Measurements from ENCODE around the gene KIRREL2. TPM values are rescaled to one million over a fixed set of nuclear protein-coding genes. Genes with fewer than 3 reads are reported as not detected.
A peak's percentile ranks its signal among the peaks of the same experiment; 100 is the strongest.

The KIRREL2 gene
- total RNA-seq: under 1 TPM; 0.96 to 0.99 TPM
- under 1 TPM; 0.16 to 0.77 (median 0.35) TPM for polyA plus RNA-seq
- 0.49 to 3.9 (median 1.1) reads per million in 6 experiments for total RNA-seq

DNA sequence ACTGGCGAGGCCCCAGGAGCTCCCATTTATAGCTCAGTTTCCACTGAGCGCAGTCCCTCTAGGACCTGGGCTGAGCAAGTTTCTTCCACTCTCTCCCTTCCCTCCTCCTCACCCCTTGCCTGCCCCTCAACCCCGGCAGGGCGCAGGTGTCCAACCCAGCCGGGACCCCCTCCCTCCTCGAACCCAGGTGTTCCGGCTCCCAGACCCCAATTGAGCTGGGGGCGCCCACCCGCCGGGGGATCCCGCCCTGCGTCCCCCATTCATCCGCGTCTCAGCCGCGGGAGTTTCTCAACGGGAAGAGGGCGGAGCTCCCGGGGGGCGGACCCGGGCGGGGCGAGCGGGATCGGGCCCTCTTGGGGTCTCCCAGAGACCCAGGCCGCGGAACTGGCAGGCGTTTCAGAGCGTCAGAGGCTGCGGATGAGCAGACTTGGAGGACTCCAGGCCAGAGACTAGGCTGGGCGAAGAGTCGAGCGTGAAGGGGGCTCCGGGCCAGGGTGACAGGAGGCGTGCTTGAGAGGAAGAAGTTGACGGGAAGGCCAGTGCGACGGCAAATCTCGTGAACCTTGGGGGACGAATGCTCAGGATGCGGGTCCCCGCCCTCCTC is at the start of gene KIRREL2:
Gene KIRREL2, plus strand, starts transcription at position 366 of the 604 bp plus-strand sequence. Its CDS starts 209 bp downstream, at position 575.
- DNase-seq (peak in 4 of 10 donors; percentile 18 to 40 (median 28)), ATAC-seq (peak; percentile 69 to 72)
- H3K4me1 Mint-ChIP-seq: peaks cover 8 to 26% (median 17%) of the 10 kb centered on the region in 4 donors
- peak within 1 kb of the TSS in 1 of 10 donors; percentile 29 for H3K27ac Mint-ChIP-seq
- peaks cover 0 to 3% (median 0%) of the 10 kb centered on the region in 3 donors for H3K36me3 Mint-ChIP-seq
- POLR2A ChIA-PET: interaction anchor here (0.6 kb wide), 1 partner anchor 123 kb away, joined by 5 read pairs; no protein-coding TSS in a partner anchor
- peak within 1 kb of the TSS; percentile 71 to 85 (median 80) for H3K4me3 Mint-ChIP-seq
- peaks cover 20 to 72% (median 52%) of the 10 kb centered on the region in 5 donors for H3K27me3 Mint-ChIP-seq
- peaks cover 0 to 2% (median 0%) of the 10 kb centered on the region in 9 donors for H3K9me3 Mint-ChIP-seq

DNA sequence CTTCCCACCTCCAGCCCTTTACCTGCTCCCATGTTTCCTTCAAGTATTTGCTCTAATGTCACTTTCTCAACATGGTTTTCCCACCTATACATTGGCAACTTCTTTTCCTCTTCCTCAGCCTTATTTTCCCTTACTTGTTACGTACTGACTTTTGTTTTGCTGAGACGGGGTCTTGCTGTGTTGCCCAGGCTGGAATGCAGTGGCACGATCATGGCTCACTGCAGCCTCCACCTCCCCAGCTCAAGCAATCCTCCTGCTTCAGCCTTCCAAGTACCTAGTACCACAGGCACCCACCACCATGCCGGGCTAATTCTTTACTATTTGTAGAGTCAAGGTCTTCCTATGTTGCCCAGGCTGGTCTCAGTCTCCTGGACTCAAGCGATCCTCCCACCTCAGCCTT is 49.1 kb upstream of the KIRREL2 start:
- H3K4me1 Mint-ChIP-seq: peaks cover 4 to 16% (median 9%) of the 10 kb centered on the region in 4 donors
- DNase-seq (no peak), ATAC-seq (no peak)
- H3K27ac Mint-ChIP-seq: no peak overlapping the region
- H3K4me3 Mint-ChIP-seq: no peak overlapping the region
- POLR2A ChIA-PET: no interaction called here
- no peaks in the 10 kb centered on the region for H3K9me3 Mint-ChIP-seq
- peaks cover 2 to 30% (median 13%) of the 10 kb centered on the region in 5 donors for H3K27me3 Mint-ChIP-seq
- H3K36me3 Mint-ChIP-seq: no peaks in the 10 kb centered on the region

DNA sequence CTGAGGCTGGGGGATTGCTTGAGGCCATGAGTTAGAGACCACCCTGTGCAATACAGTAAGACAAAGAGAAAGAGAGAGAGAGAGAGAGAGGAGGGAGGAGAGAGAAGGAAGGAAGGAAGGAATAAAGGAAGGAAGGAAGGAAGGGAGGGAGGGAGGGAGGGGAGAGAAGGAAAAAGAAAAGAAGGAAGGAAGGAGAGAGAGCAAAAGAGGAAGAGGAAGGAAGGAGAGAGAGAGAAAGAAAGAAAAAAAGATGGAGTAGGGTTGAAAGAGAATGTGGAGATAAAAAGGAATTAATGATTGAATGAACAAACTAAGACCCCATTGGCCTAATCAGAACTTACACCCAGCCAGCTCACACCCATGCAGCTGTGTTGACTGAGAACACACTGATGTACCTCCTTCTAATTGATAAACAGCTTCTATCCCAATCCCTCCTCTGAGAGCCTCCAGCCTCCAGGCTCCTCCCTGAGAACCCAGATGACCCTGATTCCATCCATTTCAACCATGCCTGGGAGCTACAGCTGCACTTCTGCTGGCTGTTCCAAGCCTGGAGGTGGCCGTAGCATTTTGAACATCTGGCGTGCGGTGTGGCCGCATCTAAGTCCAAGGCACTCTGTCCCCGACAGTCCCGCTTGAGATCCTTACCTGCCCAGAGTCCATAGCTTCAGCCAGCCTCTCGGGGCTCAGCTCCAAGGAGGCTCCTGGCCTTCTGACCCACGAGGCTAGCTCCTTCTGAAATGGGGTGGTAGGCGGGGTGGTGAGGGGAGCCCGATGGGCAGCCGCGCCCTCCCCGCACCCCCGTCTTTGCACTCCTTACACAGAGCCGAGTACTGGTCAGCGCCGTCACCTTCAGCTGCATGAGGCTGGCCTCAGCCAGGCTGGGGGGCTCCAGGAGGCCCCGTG is 45.1 kb upstream of the KIRREL2 start:
- Mint-ChIP-seq H3K27me3 (peaks cover 4 to 47% (median 20%) of the 10 kb centered on the region in 5 donors), H3K4me1 (peaks cover 0 to 4% (median 0%) of the 10 kb centered on the region in 4 donors), H3K9me3 (no peaks in the 10 kb centered on the region), H3K27ac (no peak overlapping the region), H3K4me3 (no peak overlapping the region), H3K36me3 (no peaks in the 10 kb centered on the region)
- no peak for ATAC-seq
- POLR2A ChIA-PET: interaction anchor here (0.5 kb wide), 2 partner anchors 196 to 230 kb away, joined by 3 read pairs; no protein-coding TSS in a partner anchor
- no peak for DNase-seq

DNA sequence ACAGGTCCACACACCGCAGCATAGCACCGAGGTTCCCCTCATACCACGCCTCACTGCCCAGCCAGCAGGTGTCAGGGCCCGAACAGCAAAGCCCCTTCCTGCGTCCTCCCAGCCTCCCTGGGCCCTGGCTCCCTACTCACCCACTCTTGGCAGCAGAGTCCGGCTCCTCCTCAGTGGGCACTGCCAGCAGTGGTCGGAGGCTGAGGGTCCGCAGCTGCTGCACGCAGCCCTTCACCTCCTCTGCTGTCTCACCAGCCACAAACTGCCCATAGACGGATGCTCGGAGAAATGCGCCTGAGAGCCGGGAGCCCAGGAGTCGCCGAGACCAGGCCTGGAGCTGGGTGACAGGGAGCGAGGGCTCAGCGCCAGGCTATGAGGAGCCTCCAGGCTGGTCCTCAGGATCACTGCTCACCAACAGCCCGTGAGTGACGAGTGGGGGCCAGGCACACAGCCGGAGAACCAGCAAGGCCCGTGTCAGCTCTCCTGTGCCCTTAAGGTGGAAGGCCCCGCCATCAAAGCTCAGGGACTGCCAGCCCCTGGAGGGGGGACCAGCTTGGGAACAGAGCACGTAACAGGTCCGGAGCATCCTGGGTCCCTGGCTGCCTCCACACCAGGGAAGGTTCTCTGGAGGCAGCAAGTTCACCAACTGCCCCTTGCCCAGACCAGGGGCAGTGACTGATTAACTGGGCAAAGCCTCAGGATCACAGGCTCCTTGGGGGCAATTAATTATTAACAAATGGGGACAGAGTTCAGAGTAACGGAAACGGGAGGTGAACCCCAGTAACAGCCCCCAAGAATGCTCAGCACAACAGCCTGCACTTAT is 44.3 kb upstream of the KIRREL2 start, which contains the start of gene PRODH2:
Gene PRODH2, minus strand, starts transcription at position 626 of the 823 bp plus-strand sequence. Its CDS starts 40 bp downstream, at position 586.
- no peak for DNase-seq

DNA sequence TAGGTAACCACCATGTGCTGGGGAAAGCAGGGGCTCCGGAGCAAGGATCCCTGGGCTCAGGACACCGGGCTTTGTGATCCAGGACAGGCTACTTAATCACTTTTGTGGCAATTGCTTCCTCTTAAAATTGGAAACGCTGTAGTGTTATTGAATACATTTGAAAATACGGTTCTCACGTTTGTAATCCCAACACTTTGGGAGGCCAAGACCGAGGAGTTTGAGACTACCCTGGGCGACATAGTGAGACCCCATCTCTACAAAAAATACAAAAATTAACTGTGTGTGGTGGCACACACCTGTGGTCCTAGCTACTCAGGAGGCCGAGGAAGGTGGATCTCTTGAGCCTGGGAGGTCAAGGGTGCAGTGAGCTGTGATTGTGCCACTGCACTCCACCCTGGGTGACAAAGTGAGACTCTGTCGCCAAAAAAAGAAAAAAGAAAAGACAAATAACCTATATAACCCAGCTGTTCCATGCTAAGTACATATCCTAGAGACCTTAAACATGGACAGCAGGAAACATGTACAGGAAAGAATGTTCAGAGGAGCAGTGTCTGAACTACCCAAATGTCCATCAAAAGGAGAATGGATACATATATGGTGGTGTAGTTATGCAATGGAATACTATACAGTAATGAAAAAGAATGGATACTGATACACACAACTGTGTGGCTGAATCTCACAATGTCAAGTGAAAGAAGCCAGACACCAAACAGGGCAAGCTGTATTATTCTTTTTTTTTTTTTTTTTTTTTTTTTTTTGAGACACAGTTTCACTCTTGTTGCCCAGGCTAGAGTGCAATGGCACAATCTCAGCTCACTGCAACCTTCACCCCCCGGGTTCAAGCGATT is 43.4 kb upstream of the KIRREL2 start:
- POLR2A ChIA-PET: no interaction called here
- Mint-ChIP-seq H3K4me1 (peaks cover 0 to 4% (median 0%) of the 10 kb centered on the region in 4 donors), H3K27me3 (peaks cover 4 to 43% (median 26%) of the 10 kb centered on the region in 5 donors), H3K4me3 (no peak overlapping the region), H3K27ac (no peak overlapping the region), H3K9me3 (no peaks in the 10 kb centered on the region), H3K36me3 (no peaks in the 10 kb centered on the region)
- DNase-seq (no peak), ATAC-seq (no peak)

More for the DNA sequence above, 44.3 kb upstream of the KIRREL2 start, which contains the start of gene PRODH2:
- no peak for ATAC-seq
- Mint-ChIP-seq H3K4me3 (no peak within 1 kb of the TSS), H3K27me3 (peaks cover 4 to 48% (median 23%) of the 10 kb centered on the region in 5 donors), H3K4me1 (peaks cover 0 to 4% (median 0%) of the 10 kb centered on the region in 4 donors), H3K27ac (no peak within 1 kb of the TSS), H3K9me3 (no peaks in the 10 kb centered on the region), H3K36me3 (no peaks in the 10 kb centered on the region)
- POLR2A ChIA-PET: no interaction called here

DNA sequence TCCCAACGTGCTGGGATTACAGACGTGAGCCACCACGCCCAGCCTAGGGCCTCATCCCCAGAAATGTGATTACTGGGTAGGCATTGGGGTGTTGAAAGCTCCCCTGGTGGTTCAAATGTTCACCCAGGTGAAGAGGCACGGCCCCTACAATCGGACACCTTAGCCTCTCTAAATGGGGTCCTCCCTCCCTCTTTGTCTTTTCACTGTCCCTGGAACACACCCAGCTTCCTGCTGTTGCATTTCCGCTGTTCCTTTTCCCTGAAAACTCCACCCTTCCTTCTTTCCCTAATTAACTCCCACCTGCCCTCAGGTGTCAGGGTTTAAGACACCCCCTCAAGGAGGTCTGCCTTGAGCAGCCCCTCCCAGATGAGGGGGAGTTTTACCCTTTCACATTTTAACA is 40.4 kb upstream of the KIRREL2 start:
- peaks cover 0 to 4% (median 0%) of the 10 kb centered on the region in 4 donors for H3K4me1 Mint-ChIP-seq
- ATAC-seq: no peak
- POLR2A ChIA-PET: interaction anchor here (0.6 kb wide), 1 partner anchor 323 kb away, joined by 3 read pairs; no protein-coding TSS in a partner anchor

DNA sequence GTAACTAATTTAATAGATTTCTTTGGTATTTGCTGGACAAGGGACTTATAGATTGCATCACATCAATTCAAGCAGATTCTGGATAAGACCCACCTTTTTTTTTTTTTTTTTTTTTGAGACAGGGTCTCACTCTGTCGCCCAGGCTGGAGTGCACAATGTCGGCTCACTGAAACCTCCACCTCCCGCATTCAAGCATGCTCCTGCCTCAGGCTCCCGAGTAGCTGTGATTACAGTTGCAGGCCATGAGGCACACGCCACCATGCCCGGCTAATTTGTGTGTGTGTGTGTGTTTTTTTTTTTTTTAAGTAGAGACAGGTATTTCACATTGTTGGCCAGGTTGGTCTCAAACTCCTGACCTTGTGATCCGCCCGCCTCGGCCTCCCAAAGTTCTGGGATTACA is 39.9 kb upstream of the KIRREL2 start:
- H3K27me3 Mint-ChIP-seq: peaks cover 5 to 36% (median 20%) of the 10 kb centered on the region in 5 donors
- no peak for DNase-seq
- peak overlapping the region in 1 of 10 donors; percentile 10 for H3K27ac Mint-ChIP-seq
- H3K4me1 Mint-ChIP-seq: peaks cover 0 to 4% (median 0%) of the 10 kb centered on the region in 4 donors
- no peak overlapping the region for H3K4me3 Mint-ChIP-seq
- no peaks in the 10 kb centered on the region for H3K36me3 Mint-ChIP-seq
- no peaks in the 10 kb centered on the region for H3K9me3 Mint-ChIP-seq
- POLR2A ChIA-PET: no interaction called here
- no peak for ATAC-seq

More for the DNA sequence above, 40.4 kb upstream of the KIRREL2 start:
- H3K9me3 Mint-ChIP-seq: no peaks in the 10 kb centered on the region
- no peaks in the 10 kb centered on the region for H3K36me3 Mint-ChIP-seq
- H3K27ac Mint-ChIP-seq: peak overlapping the region in 1 of 10 donors; percentile 22
- H3K4me3 Mint-ChIP-seq: no peak overlapping the region
- no peak for DNase-seq
- H3K27me3 Mint-ChIP-seq: peaks cover 5 to 41% (median 23%) of the 10 kb centered on the region in 5 donors

DNA sequence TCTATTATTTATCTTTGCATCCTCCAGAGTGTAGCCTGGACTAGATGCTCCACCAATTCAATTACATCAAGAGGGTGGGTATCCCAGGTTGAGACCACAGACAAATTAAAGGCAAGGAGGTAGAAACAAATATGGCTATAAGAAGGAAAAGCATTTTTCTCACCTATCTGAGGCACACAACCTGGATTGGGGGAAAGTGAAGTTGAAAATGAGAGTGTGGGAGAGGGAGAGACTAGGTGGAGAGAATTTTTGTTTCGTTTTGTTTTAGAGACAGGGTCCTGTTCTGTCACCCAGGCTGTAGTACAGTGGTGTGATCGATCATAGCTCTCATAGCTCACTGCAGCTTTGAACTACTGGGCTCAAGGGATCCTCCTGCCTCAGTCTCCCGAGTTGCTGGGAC is 38.3 kb upstream of the KIRREL2 start:
- peaks cover 6 to 40% (median 16%) of the 10 kb centered on the region in 5 donors for H3K27me3 Mint-ChIP-seq
- ATAC-seq: no peak
- H3K9me3 Mint-ChIP-seq: no peaks in the 10 kb centered on the region
- no peak overlapping the region for H3K27ac Mint-ChIP-seq
- H3K36me3 Mint-ChIP-seq: no peaks in the 10 kb centered on the region
- no peak for DNase-seq
- no peak overlapping the region for H3K4me3 Mint-ChIP-seq
- POLR2A ChIA-PET: no interaction called here
- peaks cover 0 to 4% (median 0%) of the 10 kb centered on the region in 4 donors for H3K4me1 Mint-ChIP-seq

DNA sequence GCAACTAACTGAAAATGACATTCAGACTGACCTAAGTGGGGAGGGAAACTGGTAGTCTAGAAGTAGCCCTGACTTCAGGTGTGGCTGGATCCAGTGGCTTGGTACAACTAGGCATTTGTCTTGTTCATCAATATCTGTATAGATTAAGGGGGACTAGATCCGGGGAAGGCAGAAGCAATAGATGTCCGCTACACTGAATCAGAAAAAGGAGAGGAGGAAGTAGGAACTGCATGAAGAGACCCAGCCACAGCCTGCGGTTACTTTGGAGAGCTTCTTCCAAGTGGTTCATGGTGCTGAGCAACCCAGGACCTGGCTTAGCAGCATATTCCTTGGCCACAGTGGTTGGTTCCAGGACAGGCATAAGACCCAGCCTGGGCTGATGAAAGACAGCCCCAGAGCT is 34.1 kb upstream of the KIRREL2 start:
- H3K27me3 Mint-ChIP-seq: peaks cover 9 to 42% (median 17%) of the 10 kb centered on the region in 5 donors
- POLR2A ChIA-PET: no interaction called here
- H3K9me3 Mint-ChIP-seq: no peaks in the 10 kb centered on the region
- no peak for ATAC-seq
- DNase-seq: no peak
- no peak overlapping the region for H3K27ac Mint-ChIP-seq
- H3K4me3 Mint-ChIP-seq: no peak overlapping the region
- H3K36me3 Mint-ChIP-seq: no peaks in the 10 kb centered on the region
- peaks cover 0 to 2% (median 0%) of the 10 kb centered on the region in 4 donors for H3K4me1 Mint-ChIP-seq

DNA sequence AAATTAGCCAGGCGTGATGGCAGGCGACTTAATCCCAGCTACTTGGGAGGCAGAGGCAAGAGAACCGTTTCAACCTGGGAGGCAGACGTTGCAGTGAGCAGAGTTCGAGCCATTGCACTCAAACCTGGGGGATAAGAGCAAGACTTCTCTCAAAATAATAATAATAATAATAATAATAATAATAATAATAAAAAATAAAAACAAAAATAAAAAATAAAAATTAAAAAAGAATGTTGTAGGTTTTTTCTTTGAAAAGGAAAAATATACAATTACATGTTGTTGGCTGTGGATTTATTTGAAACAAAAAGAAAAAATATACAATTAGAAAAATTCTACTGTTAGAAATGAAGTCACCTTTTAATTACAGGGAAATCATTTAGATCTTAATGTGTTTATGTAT is 32.6 kb upstream of the KIRREL2 start:
- H3K4me1 Mint-ChIP-seq: peaks cover 0 to 2% (median 0%) of the 10 kb centered on the region in 4 donors
- no peak for DNase-seq
- POLR2A ChIA-PET: no interaction called here
- no peaks in the 10 kb centered on the region for H3K36me3 Mint-ChIP-seq
- peaks cover 0 to 1% (median 0%) of the 10 kb centered on the region in 9 donors for H3K9me3 Mint-ChIP-seq
- H3K4me3 Mint-ChIP-seq: no peak overlapping the region
- peaks cover 6 to 38% (median 18%) of the 10 kb centered on the region in 5 donors for H3K27me3 Mint-ChIP-seq
- no peak for ATAC-seq
- no peak overlapping the region for H3K27ac Mint-ChIP-seq

DNA sequence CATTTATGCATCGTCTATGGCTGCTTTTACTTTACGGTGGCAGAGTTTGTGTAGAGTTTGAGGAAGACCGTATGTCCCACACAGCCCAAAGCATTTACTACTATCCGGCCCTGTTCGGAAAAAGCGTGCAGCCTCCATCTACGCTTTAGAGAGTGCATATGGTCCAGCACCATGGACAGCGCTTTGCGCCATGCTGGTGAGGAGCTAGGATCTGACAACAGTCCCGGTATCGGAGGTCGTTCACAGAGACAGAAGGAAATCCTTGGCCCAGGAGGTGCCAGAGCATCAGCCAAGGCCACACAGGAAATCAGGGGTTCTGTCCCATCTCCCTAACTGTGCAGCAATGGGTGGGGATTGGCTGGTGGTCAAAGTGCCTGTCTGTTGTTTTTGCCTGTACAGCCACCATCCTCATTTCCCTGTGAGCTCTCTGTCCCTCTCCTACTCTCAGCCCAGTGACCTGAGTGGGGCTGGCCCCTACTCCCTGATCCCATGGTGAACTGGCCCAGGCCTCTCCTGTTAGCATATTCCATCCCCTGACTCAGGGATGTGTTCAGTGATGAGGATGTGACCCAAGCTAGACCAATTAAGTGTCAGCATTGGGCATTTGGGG is 27.9 kb upstream of the KIRREL2 start:
- peaks cover 0 to 4% (median 0%) of the 10 kb centered on the region in 3 donors for H3K36me3 Mint-ChIP-seq
- POLR2A ChIA-PET: no interaction called here
- no peak overlapping the region for H3K4me3 Mint-ChIP-seq
- H3K27ac Mint-ChIP-seq: no peak overlapping the region
- H3K9me3 Mint-ChIP-seq: peaks cover 0 to 1% (median 0%) of the 10 kb centered on the region in 9 donors
- DNase-seq (peak in 9 of 10 donors; percentile 20 to 71 (median 39)), ATAC-seq (peak; percentile 57 to 67)
- H3K27me3 Mint-ChIP-seq: peaks cover 11 to 58% (median 23%) of the 10 kb centered on the region in 5 donors
- H3K4me1 Mint-ChIP-seq: no peaks in the 10 kb centered on the region

All from naive thymus-derived CD8-positive, alpha-beta T cell (primary cell).